OCI-LY1 (cell line): ENCODE results near the gene ZNF296.

ENCODE experiments used
- EZH2 ChIP-seq: fragments of 200-600 bp; sonication (generic), shearing (Covaris generic); IDR thresholded peaks from 2 replicates; pipeline ENCODE4 v1.8.0; 2017; ENCODE audit warnings: borderline replicate concordance, mixed run types, mild to moderate bottlenecking, antibody characterized with exemption, low read length, moderate library complexity, mixed read lengths
- TF ChIP-seq, protein P1 (sequence below): fragments of 200-600 bp; sonication (generic), shearing (Covaris generic); IDR thresholded peaks from 2 replicates; pipeline ENCODE4 v1.5.1; 2017; ENCODE audit warnings: mild to moderate bottlenecking, antibody characterized with exemption, low read length, moderate library complexity, mixed read lengths

DNA sequence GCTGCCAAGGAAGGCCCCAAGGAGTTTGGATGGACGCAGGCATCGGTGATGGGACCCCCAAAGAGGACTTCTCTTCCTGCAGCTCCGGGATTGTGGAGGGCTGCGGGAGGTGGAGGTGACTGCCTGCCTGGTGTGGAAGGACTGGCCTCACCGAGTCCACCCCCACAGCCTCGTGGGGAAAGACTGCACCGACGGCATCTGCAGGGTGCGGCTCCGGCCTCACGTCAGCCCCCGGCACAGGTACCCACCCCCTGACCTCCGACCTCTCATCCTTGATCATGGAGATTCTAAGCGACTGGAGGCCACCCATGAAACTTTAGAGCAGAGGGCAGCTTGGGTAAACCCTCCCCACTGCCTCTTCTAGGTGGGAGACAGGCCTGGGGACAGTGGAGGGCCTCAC, 54.3 kb downstream of the ZNF296 start:
- TF ChIP-seq, protein P1, sequence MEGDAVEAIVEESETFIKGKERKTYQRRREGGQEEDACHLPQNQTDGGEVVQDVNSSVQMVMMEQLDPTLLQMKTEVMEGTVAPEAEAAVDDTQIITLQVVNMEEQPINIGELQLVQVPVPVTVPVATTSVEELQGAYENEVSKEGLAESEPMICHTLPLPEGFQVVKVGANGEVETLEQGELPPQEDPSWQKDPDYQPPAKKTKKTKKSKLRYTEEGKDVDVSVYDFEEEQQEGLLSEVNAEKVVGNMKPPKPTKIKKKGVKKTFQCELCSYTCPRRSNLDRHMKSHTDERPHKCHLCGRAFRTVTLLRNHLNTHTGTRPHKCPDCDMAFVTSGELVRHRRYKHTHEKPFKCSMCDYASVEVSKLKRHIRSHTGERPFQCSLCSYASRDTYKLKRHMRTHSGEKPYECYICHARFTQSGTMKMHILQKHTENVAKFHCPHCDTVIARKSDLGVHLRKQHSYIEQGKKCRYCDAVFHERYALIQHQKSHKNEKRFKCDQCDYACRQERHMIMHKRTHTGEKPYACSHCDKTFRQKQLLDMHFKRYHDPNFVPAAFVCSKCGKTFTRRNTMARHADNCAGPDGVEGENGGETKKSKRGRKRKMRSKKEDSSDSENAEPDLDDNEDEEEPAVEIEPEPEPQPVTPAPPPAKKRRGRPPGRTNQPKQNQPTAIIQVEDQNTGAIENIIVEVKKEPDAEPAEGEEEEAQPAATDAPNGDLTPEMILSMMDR: no peak
- no peak for TF ChIP-seq EZH2
